Stimulated activated CD4-positive, alpha-beta T cell treated with anti-CD3 and anti-CD28 coated beads, Interleukin-12 subunit alpha, Interleukin-12 subunit beta, amount 100 ng/mL, for 24 hours (primary cell): ENCODE data around the gene OMP.
A peak's percentile ranks its signal among the peaks of the same experiment; 100 is the strongest.
"Not testable (repeated sequence)": the region's sequence is repeated elsewhere in the genome, so short reads cannot be mapped to it uniquely, and the experiment has no call there.

ENCODE experiments used
- DNase-seq, 2 experiments: peaks; one replicate each; pipeline ENCODE4 v3.0.0-alpha.2; 2020; ENCODE audit warnings: low read depth in 2 of 2

OMP gene, protein sequence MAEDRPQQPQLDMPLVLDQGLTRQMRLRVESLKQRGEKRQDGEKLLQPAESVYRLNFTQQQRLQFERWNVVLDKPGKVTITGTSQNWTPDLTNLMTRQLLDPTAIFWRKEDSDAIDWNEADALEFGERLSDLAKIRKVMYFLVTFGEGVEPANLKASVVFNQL

DNA sequence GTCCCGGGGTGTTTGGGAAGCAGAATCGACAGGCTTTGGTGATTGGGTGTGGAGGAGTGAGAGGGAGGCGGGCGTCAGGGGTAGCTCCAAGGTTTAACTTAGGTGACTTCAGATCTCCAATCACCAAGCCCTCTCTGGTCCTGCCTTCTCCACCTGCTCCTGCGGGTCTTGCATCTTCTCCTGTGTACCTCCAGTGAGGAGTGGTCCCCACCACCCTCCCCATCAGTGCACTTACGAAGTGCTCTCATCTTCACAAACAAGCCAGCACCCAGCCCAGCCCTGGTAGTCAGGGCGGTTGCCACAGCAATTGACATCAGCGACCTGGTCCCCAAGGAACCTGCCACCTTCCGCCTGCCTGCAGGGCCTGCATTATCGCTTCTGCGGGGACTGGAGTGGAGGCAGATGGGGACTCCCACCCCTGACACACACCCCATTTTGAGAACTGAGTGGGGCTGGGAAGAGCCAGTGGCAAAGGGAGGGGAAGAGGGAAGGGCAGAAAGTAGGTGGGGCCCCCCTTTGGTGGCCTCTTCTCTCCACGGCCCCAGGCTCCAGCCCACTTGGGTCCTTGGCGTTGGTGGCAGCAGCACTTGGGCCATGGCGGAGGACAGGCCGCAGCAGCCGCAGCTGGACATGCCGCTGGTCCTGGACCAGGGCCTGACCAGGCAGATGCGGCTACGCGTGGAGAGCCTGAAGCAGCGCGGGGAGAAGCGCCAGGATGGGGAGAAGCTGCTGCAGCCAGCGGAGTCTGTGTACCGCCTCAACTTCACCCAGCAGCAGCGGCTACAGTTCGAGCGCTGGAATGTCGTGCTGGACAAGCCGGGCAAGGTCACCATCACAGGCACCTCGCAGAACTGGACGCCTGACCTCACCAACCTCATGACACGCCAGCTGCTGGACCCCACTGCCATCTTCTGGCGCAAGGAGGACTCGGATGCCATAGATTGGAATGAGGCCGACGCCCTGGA is at the start of gene OMP:
Gene OMP, plus strand, starts transcription at position 595 of the 965 bp plus-strand sequence. Its CDS starts 0 bp downstream, at position 595.
- DNase-seq: no peak

DNA sequence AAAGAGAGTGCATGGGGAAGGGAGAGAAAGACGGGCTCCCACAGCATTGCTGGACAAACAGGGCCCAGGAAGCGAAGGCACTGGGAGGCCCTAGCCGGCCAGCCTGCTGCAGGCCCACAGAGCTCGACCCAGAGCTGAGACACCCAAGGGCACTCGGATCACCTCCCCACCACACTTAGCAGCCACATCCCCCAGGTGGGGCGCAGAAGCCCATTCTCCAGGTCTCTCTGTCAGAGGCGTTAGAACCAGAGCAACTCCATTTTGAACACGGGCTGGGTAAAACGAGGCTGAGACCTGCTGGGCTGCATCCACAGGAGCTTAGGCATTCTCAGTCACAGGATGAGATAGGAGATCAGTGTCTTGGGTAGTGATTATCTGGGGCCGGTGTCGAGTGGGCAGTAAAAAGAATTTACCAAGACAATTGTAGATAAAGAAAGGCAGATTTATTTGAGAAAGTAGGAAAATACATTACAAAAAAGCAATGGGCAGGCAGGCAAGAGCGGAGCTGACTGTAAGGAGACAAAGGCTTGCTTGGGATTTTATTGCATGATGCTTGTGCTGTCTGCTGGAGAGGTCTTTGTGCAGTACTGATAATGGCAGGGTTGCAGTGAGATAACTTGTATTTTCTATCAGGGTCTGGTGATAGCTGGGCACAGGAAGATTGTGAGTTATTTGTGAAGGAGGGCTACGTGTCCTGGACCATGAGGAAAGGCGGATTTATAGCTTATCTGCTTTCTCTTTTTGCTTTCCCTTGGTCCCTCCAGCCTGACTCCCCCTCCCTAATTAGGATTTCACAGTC is 49.2 kb upstream of the OMP start:
- no peak for DNase-seq

DNA sequence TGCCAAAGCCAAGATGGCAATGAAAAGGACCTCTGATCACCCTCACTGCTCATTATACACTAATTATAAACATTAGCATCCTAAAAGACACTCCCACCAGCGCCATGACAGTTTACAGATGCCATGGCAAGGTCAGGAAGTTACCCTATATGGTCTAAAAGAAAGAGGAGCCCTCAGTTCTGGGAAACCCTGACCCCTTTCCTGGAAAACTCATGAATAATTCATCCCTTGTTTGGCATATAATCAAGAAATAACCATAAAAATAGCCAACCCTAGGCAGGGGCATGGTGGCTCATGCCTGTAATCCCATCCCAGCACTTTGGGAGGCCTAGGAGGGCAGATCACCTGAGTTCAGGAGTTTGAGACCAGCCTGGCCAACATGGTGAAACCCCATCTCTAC is 48.6 kb upstream of the OMP start:
- DNase-seq: no peak

DNA sequence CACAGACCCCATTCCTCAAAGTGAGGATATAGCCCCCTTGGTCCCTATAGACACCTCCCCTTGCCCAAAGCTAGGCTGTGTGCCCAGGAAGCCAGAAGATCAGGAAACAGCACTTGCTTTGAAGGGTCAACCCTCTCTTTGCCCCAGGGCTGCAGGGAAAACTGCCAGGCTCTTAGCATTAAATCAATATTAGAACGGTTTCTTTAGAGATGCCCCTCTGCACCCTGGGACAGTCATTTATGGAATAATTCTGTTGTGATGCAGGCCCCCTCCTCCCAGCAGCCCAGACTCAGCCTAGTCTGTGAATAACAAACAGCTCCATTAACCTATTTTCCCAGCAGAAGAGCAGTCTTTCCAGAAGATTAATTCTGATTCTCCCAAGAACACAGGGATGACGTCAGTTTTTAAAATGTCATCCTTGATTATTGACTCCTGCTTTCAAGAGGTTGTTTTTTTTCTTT is 47.5 kb upstream of the OMP start:
- DNase-seq: no peak

DNA sequence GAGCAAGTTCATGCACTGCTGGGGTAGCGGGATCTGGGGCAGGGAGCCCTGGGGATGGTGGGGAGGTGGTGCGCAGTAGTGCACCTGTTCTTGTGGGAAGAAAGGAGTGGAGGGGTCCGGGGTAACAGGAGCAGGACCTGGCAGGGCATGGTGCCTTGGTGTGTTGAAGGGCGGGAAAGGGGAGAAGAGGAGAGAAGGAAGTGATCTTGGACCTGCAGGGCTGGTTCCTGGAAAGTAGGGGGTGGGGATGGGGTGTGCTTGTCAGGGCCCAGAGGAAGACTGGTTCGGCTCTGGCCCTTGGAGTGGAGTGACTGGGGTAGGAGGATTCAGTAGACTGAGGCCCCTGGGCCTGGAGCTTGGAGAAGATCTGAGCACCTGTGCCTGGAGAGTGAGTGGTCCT is 46.7 kb upstream of the OMP start:
- no peak for DNase-seq

DNA sequence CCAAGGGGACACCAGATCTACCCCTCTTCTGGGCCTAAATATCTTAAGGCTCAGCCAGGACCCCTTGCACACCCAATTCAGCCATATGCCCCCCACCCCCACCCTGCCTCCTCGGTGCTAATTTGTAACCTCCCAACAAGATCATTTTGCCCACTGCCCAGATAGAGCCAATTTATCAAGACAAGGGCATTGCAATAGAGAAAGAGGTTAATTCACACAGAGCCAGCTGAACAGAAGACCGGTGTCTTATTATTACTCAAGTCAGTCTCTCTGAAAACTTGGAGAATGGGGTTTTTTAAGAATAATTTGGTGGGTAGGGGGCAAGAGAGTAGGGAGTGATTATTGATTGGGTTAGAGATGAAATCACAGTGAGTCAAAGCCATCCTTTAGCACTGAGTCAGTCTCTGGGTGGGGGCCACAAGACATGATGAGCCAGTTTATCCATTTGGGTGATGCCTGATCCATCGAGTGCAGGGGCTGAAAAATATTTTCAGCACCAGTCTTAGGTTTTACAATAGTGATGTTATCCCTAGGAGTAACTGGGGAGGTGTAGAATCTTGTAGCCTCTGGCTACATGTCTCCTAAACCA is 45.7 kb upstream of the OMP start:
- DNase-seq: no peak

DNA sequence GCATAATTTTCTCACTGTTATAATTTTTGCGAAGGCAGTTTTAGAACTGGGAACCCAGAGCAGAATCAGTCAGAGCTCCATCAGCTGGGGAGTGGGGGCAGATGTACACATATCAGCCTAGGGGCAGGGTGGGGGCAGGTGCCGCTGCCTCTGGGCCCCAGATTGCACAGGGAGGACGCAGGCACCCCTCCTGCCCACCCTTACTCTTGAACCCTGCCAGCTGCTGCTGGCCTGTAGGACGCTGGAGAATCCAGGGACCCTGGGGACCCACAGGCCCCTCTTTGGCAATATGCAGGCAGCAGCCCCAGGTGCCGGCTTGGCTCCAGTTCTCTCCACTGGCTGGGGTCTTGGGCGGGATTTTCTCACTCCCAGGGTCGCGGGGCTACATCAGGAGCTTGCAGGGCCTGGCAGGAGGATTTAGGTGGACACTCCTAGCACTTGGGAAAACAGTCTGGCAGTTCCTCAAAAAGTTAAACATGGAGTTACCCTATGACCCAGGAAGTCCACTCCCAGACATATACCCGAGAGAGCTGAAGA is 44.6 kb upstream of the OMP start:
- DNase-seq: no peak

DNA sequence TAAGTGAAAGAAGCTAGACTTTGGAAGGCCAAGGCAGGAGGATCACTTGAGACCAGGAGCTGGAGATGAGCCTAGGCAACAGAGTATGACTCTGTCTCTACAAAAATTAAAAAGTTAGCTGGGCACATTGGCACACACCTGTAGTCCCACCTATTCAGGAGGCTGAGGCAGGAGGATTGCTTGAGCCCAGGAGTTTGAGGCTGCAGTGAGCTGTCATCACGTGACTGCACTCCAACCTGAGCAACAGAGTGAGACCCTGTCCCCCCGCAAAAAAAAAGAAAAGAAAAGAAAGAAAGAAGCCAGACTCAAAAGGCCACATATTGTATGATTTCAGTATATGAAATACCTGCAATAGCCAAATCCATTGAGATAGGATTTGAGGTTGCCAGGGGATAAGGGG is 43.7 kb upstream of the OMP start:
- no peak for DNase-seq

DNA sequence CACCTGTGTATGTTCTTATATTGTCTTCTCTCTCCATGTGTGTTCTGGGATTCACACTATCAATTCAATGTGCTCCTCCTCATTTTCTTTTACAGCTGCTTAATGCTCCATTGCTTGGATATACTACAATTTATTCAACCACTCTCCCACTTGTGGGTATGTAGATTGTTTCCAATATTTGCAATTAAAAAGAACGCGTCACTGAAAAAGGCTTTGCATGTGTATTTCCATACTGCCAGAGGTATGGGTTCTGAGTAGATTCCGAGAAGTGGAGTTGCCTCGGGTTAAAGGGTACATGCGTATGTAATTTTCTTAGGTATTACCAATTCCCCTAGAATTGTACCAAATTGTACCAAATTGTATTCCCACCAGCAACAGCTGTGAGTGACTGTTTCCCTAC is 42.8 kb upstream of the OMP start:
- no peak for DNase-seq

DNA sequence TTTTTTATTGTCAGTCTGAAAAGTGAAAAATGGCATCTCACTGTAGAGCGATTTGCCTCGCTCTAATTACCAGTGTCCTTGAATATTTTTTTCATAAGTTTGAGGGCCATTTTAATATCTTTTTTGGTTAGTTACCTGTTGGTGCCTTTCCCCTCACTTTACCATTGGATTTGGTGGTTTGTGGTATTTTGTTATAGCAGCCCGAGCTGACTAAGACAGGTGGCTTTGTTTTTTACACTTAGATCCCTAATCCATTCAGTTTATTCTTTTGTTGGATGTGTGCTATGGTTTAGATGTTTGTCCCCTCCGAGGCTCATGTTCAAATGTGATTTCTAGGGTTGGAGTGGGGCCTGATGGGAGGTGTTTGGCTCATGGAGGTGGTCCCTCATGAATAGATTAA is 42.4 kb upstream of the OMP start:
- no peak for DNase-seq

DNA sequence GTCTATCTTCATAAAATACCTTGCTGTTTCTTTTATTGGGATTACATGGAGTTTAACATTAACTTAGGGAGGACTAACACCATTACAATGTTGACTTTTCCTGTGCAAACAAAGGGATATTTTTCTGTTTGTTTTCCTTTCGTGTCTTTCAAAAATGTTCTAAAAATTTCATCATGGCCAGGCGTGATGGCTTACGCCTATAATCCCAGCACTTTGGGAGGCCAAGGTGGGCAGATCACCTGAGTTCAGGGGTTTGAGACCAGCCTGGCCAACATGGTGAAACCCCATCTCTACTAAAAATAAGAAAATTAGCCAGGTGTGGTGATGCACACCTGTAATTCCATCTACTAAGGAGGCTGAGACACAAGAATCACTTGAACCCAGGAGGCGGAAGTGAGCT is 41.4 kb upstream of the OMP start:
- DNase-seq: not testable (repeated sequence)

DNA sequence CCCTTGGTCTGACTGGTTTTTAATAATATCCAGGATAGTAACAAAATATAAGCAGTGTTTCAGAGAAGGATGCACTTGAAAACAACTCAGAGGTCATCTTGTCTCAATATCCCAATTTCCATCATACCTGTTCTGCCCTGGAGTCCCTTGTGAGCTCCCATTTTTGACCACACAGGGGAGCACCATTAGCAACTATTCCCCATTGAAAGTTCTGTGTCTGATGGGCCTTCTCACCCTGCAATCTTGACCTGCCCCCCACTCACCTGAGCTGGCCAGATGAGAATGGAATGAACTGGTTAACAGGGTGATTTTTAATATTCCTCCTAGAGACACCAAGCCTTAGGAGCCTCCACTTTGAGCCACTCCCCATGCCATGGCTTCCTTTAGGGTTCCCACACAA is 39.7 kb upstream of the OMP start:
- DNase-seq: no peak

DNA sequence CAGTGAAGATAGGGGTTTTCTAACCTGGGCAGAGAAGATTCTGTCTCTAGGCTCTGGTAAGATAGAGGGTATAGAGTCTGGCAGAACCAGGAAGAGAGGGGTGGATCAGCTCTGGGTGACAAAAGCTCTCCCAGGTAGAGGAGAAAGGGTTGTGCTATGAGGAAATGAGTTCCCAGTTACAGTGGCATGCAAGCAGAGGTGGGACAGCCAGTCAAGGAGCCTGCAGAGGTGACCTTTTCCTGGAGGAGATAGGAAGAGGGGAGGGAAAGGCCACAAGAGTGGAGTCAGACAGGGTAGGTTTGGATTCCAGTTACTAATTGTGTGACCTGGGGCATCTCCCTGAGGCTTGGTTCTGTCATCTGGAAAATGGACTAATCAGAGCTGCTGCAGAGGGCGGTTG is 39.2 kb upstream of the OMP start:
- no peak for DNase-seq

DNA sequence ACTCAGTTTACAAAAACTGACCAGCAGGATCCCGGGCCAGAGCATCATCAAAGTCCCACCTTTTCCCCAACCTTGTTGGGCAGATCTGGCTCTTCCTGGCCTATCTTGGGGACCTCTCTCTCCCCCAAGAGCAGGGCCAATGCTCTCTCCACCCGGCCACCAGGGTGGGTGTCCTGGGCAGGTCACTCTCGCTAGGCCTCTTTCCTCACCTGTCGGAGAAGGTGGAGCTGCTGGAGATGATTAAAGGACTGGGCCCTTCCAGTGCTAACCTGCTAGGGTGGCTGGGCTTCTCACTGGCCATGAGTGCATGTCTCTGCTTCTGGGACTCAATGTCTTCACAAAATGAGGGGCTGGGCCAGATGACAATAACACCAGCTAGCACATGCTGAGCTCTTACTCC is 38.8 kb upstream of the OMP start:
- DNase-seq: no peak

DNA sequence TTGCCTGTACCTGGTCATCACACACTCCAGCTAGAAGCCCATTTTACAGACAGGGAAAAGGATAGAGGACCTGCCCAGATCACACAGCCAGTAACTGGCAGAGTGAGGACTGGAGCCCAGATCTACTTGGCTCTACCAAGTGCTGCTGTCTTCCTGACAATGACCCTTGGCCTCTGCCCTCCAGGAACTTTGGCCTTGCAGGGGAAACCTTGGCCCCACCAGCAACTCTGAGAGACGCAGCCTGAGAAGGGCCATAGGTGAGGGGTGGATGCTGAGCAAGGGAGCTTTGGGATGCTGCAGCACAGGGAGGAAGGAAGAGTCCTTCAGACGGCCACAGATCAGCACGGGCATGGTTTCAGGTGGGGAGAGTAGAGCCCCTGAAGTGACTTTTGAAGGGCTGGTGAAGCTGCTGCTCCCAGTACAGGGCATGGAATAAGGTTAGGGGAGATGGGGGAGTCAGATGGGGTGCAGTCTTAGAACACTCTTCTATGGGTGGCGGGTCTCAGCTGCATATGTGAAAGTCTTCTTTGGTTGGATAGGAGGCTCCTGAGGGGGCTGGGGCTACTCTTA is 37.9 kb upstream of the OMP start:
- DNase-seq: no peak

DNA sequence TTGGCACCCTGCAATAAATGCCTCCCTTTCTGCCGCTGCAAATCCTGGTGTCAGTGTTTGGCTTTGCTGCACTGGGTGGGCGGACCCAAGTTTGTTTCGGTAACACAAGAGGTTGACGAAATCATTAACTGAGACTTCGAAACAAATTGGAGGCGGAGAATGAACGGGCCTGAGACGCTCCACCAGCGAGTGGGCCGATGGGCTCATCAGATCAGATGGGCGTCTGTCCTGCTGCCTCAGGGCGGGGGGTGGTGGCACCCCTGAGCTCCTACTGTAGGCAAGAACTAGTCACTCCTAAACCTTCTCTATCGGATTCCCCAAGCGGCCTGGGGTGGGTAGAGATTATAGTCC is 36.8 kb upstream of the OMP start:
- no peak for DNase-seq

DNA sequence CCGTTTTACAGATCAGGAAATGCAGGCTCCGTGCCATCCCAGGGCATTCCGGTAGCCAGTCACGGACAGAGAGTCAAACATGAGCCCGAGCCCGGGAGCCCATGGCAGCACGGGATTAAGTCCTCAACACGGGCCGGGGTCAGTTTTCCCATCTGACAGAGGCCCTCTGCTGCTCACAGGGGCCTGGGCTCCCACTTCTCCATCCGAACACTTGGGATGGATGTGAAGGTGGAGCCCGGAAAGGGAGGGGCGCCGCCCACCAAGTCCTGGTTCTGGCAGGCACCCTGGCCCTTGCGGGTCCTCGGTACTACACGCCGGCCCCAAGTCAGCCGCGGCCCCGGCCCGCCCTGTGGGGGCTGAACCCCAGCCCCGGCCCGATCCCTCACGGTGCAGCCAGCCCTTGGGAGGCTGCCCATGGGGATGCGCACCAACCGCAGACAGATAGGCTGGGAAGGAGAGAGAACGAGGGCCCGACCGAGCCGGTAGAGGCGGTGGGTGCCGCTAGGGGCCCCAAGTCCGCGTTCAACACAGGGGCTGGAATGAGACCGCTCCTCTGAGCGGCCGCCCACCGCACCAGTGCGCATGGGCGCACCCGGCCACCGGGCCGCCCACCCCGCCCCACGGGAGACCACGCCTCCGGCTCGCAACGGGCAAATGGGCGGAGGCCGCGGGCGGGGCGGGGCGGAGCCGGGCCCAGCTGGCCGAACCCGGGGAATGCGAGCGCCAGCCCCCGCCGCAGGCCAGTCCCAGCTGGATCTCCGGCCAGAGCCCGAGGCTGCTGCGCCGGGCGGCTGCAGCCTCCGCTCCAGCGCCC is 36.2 kb upstream of the OMP start, which contains the start of gene CAPN5:
Gene CAPN5, plus strand, starts transcription at position 743 of the 814 bp plus-strand sequence. CDS start 17,916 bp downstream, outside the sequence.
- DNase-seq: peak; percentile 75 to 79

DNA sequence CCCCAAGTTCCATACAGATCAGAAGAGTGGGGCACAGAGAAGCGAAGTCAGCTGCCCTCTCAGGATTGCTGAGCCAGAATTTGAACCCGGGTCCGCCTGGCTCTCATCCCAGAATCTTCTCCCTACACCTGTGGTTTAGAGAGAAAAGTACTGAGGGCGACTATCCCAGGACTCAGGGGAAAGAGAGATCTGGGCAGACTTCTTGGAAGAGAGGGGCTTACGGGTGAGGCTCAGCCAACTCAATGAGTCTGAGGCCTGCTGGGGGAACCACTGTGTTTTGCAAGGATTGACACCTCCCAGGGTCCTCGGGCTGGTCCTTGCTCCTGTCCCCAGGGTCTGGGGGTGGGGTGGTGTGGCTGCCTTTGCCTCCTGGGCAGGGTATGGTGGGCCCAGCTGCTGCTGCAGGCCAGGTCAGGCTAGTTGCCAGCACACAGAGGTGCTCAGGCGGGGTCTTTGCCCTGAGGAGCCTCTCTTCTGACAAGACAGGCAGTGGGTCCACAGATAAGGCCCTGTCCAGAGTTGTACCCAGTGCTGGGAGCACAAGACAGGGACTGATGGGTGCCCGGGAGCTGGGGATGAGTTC is 34.7 kb upstream of the OMP start:
- DNase-seq: no peak

DNA sequence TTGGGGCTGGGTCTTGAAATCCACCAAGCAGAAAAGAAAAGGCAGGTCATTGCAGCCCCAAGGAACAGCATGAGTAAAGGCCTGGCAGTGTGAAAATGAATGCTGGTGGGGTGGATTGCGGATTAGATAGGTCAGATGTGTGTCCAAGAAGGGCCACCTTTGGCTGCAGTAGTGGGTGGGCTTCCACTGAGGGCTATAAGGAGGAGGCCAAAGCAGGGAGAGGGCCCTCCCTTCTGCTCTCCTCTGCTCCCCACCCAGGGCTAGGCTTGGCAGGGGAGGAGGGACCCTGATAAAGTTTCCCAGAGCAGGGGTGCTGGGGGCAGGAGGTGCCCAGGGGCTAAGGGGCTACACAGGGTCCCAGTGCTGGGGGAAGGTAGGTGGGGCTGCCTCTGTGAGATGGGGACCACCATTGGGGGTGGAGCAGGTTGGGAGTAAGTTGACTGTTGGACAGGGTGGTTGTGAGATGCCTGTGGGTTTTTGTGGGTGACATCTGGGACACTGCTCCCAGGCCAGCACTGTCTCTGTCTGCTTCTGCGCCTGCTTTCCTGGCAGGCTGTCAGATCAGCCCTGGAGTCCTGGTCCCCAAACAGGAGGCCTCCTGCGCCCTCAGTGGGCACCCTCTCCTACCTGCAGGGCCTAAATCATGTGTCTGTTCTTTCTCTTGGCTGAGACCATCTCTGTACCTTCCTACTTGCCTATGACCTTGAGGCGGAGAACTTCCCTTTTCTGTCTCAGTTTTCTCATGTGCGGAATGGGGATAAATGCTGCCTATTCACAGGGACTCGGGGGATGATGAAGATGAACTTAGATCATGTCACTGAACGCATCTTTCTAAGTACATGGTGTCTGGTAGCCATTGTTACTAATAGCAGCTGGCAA is 33.9 kb upstream of the OMP start:
- no peak for DNase-seq
